ENCODE data around the gene ACVR2A. TPM values are rescaled to one million over a fixed set of nuclear protein-coding genes. Genes with fewer than 3 reads are reported as not detected.
A peak's percentile ranks its signal among the peaks of the same experiment; 100 is the strongest.

The ACVR2A gene
- total RNA-seq, 1 donor from 2014 or later = 7.2 TPM

DNA sequence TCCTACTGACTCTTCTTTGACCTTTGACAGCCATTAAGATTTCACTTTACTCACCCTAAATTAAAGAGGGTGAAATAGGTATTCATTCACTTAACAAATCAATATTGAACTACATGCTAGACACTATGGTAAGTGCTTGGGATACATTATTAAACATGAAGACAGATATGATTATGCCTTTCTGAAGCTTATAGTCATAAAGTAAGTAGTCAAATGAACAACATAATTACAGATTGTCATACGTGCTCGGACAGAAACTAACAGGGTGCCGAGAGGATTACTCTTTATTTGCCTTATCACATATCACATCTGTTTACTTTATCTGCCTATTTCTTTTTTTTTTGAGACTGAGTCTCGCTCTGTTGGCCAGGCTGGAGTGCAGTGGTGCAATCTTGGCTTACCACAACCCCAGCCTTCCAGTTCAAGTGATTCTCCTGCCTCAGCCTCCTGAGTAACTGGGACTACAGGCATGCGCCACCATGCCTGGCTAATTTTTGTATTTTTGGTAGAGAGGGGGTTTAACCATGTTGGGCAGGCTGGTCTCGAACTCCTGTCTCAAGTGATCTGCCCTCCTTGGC, 9.8 kb downstream of the ACVR2A start:
- DNase-seq (ENCODE audit: low spot score) (no peak), ATAC-seq (no peak)

DNA sequence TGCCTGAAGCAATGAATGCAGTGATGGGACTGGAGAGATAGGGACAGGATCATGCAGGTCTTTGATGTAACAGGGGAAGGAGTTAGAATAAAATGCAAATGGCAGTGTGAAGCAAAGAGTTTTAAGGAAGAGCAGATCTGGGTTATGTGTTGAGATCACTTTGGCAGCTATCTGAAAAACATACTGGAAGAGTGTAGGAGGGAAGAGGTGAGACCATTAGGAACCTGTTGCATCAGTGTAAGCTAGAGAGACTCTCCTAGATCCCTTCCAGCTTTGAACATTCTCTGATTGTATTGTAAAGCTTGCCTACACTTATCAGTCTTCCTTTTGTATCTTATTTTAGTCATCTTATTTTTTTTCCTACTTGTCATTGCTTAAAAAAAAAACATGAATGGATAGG, 10.5 kb downstream of the ACVR2A start:
- ATAC-seq = peak; percentile 29
- DNase-seq (ENCODE audit: low spot score) = no peak

GRCh38 chr2:147855977-147856376, 11.1 kb downstream of the ACVR2A start:
- ATAC-seq (no peak), DNase-seq (ENCODE audit: low spot score) (no peak)

- no peak for ATAC-seq
- DNase-seq (ENCODE audit: low spot score) = no peak
Measured at GRCh38 chr2:147860009-147860408, 15.2 kb downstream of the ACVR2A start.

GRCh38 chr2:147862859-147863516, 18.2 kb downstream of the ACVR2A start:
- DNase-seq (ENCODE audit: low spot score) (no peak), ATAC-seq (no peak)

DNA sequence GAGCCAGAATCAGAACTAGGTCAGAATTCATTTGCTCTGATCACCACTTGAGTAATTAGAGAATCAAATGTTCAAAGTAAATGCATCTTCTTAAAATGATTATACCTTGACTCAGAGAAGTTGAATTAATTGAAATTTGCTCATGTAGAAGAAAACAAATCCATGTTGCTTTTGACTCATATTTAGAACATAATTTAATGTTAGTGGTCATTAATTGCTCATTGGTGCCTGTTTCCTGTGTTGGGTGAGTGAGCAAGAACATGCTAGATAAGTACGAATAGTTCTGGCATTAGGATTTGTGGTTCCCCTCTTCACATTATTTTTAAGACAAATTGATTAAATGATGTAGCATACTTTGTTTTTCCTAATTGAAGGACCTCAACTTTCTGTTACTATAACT, 19.0 kb downstream of the ACVR2A start:
- ATAC-seq (no peak), DNase-seq (ENCODE audit: low spot score) (no peak)

DNA sequence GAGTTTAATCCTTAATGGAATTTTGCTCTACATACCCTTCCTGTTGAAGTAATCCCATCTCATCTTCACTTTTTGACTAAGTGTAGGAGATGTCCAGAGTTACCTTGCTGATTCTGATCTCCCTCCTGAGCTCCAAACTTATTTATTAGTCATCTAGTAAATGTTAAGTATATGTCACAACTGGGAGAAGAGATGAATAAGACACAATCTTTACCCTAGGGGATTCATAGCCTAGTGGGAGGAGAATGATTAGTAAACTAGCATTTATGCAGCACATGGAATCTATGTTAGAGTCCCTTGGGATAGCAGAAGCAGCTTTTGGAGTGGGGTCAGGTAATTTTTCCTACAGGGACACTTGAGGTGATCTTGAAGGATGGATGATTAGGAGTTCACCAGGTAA, 20.7 kb downstream of the ACVR2A start:
- DNase-seq (ENCODE audit: low spot score) (no peak), ATAC-seq (no peak)

DNA sequence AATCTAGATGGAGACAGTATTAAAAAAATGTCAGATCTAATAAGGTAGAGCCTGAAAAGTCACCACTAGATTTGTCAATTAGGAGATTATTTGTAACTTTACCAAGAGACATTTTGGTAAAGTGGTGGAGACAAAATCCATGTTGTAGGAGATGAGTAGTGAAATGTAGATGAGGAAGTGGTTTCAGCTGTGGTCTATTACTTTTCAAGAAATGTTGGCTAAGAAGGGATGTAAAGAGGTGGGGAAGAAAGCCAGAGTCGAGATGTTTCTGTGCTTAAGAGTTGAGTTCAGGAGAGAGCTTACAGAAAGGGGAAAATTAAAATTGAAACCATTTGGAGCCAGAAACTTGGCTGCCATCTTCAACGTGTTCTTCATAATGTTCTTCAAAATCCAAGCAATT, 22.2 kb downstream of the ACVR2A start:
- no peak for DNase-seq (ENCODE audit: low spot score)
- no peak for ATAC-seq

GRCh38 chr2:147869934-147870333, 25.1 kb downstream of the ACVR2A start:
- DNase-seq (ENCODE audit: low spot score) (no peak), ATAC-seq (no peak)

GRCh38 chr2:147872967-147873366, 28.1 kb downstream of the ACVR2A start:
- ATAC-seq (no peak), DNase-seq (ENCODE audit: low spot score) (no peak)

DNA sequence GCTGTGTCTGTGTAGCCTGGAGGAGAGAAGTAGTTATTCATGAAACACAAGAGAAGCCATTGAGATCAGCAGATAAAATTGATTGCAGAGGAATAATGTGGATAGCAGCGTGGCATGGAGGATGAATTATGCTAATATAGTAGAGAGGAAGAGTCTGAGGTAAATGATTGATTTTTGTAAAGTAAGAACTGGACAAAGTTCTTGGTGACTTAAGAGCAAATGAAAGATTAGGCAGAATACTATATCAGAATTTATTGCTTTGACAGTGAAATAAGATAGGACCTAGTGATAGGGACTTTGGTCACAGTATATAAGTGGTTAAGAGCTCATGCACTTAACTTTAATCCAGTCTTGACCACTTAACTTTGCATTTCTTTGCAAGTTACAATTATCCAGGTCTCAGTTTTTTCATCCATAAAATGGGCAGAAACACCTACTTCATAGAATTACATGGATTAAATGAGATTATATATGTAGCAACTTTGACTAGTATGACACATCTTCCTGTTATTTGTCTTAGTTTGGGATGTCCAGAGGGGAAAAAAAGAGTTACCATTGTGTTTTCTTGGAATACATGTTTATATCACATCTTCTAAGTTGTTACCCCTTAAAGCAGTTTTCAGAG, 29.1 kb downstream of the ACVR2A start:
- ATAC-seq (no peak), DNase-seq (ENCODE audit: low spot score) (no peak)

DNA sequence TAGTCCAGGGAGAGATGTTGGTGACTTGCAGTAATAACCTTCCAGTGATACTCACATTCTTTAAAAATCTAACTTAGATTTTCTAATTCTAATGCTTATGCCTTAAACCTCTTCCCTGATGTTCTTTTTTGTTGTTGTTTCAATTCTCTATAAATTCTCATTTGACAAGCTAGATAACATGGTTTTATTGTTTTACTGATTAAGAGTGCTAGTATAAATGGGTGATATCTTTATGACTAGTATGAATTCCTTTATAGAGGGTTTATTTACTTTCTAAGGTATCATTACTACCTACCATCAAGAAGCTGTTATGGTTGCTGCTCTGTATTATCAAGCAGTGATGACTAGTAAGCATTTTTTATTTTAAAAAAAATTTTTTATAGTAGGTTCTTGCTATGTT, 35.0 kb downstream of the ACVR2A start:
- DNase-seq (ENCODE audit: low spot score) (no peak), ATAC-seq (no peak)

DNA sequence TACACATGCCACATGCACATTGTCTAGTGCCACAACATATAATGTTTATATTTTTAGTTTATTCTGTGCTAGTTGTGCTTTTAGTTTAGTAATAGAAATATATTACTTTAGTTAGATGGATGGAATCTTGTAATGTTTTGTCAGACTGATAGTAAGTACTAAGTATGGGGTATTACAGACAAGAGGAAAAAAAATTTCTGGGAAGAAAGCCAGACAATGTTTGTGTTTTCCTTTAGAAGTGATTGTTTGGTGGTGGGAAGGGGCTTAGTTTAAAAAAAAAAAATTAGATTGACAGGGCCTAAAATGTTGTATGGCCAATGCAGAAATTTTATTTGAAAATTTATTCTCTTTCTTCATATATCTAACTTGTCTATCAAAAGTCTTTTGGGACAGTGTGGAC, 37.8 kb downstream of the ACVR2A start:
- DNase-seq (ENCODE audit: low spot score) (no peak), ATAC-seq (no peak)

GRCh38 chr2:147884830-147885229, 40.0 kb downstream of the ACVR2A start:
- DNase-seq (ENCODE audit: low spot score) (no peak), ATAC-seq (peak; percentile 39)

DNA sequence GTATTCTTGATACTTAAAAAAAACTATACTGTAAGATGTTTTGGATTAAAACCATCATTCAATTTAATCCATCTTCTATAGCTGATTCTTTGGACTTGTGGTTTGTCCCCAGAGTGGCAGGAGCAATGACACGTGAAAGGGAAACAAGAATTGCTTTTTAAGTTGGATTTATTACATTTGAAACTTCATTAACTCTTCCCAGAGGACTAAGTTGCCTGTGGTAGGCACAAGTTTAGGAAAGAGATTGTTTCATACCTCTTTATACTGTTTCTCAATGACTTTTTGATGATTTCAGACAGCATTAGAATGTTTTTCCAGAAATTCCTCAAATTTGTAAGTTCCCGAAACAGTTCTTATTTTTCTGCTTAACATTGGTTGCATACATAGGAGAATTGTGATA, 41.3 kb downstream of the ACVR2A start:
- ATAC-seq (no peak), DNase-seq (ENCODE audit: low spot score) (no peak)

DNA sequence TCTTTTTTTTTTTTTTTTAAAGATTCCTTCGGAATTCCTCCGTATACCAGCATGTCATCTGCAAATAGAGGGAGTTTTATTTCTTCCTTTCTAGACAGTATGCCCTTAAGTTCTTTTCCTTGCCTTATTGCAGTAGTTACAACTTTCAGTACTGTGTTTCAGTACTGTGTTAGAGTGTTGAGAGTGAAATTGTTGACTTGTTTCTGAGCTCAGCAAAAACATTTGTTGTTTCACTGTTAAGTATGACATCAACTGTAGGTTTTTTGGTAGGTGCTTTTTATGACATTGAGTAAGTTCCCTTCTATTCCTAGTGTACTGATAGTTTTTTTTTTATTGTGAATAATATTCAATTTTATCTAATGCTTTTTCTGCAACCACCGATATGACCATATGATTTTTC, 43.9 kb downstream of the ACVR2A start:
- no peak for ATAC-seq
- no peak for DNase-seq (ENCODE audit: low spot score)

DNA sequence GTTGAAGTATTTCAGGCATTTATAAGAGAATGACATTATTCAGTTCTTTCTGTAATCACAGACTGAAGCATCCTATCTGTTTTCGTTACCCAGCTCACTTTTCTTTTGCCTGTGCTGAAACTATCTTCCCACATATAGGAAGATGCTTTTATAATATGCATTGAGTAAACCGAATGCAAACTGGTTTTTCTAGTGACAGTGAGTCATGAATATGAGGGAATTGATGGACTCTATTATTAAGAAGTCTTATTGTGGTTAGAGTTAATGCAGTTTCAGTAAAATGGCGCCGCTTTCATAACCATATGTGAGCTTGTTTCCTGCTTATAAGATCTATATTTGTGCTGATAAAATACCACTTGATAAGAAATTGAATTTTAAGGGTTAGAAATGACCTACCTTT, 59.2 kb downstream of the ACVR2A start:
- no peak for DNase-seq (ENCODE audit: low spot score)
- no peak for ATAC-seq

DNA sequence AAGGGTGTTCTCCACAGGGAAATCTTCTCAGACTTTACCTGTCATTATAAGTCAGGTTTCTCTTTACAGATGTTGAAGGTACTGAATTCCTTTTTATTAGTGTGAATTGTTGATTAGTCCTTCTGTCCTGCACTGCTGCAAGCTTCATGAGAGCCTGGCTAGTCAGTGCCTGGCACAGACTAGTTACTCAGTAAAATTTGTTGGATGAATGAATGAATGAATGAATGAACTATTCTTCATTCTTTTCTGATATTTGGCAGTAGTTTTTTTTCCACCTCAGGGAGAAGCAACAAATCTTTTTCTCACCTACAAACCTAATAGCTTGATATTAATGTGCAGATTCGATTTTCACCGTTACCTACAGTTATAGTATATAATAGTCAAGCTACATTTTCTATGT, 64.3 kb downstream of the ACVR2A start:
- DNase-seq (ENCODE audit: low spot score) (no peak), ATAC-seq (no peak)

- DNase-seq (ENCODE audit: low spot score) = no peak
- peak; percentile 87 for ATAC-seq
Measured at GRCh38 chr2:147910990-147911473, 66.2 kb downstream of the ACVR2A start.

- ATAC-seq = no peak
- no peak for DNase-seq (ENCODE audit: low spot score)
Measured at GRCh38 chr2:147913701-147914480, 69.1 kb downstream of the ACVR2A start.

DNA sequence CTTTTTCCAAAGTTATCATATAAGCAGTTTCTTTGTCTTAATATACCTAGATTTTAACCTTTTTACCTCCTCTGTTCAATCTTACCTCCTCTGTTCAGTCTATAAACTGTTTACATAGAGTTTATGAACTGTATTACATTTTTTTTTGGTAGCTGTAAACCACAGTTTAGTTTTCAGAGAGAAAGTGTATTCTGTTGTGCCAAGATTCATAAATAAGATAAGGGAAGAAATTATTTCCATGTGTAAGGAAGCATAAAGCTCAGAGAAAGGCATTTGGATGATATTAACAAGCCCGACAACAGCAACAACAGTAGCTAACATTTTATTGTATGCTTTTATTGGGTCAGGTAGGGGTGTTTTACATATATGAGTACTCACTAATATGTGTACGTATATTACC, 71.2 kb downstream of the ACVR2A start:
- DNase-seq (ENCODE audit: low spot score) (no peak), ATAC-seq (no peak)

GRCh38 chr2:147916723-147917122, 71.9 kb downstream of the ACVR2A start:
- ATAC-seq (no peak), DNase-seq (ENCODE audit: low spot score) (no peak)
